IMR-90 (cell line): ENCODE measurements around the gene LHFPL6. TPM values are rescaled to one million over a fixed set of nuclear protein-coding genes. Genes with fewer than 3 reads are reported as not detected.

Experiments used
- ATAC-seq: fragments of 200-7000 bp; cut with Tn5 transposase; 2 replicates; pipeline ENCODE4 v1.9.1; 2020; ENCODE audit warnings: low read depth, mild to moderate bottlenecking, moderate library complexity
- BruUV-seq: library from RNA; stranded (reverse); fragments of 400-500 nt; replicated peaks from 2 replicates; lab custom pipeline; 2021; lab: Mats Ljungman, UMichigan
- CTCF ChIA-PET: fragments of 300-600 bp; formaldehyde crosslinking; extraction: SDS; loops from one replicate; lab custom pipeline; 2021; ENCODE audit warnings: antibody characterized with exemption; lab: Yijun Ruan, JAX
- POLR2A ChIA-PET: fragments of 300-600 bp; sonication (Branson Sonifier 250); formaldehyde crosslinking; loops from one replicate; lab custom pipeline; 2022; ENCODE audit warnings: antibody characterized with exemption; ENCODE audit not compliant: unreplicated experiment; lab: Charles Lee
- DNase-seq: peaks from one replicate; pipeline ENCODE4 v3.0.0; 2013
- H2AFZ ChIP-seq: replicated peaks from 2 replicates; pipeline ENCODE3; 2013; ENCODE audit warnings: low read length, mild to moderate bottlenecking; ENCODE audit not compliant: poor library complexity
- H2AK5ac ChIP-seq: 2 replicates; pipeline ENCODE4 v1.6.1; 2013; ENCODE audit warnings: low read depth, low read length, inconsistent platforms
- H2AK9ac ChIP-seq: replicated peaks from 2 replicates; pipeline ENCODE3; 2013; ENCODE audit warnings: mild to moderate bottlenecking, low read depth, low read length, moderate library complexity; ENCODE audit not compliant: poor library complexity
- H2BK120ac ChIP-seq: 2 replicates; pipeline ENCODE4 v1.6.1; 2013; ENCODE audit warnings: low read depth, low read length, inconsistent platforms
- H2BK15ac ChIP-seq: 3 replicates; pipeline ENCODE4 v1.6.1; 2013; ENCODE audit warnings: low read depth, low read length, inconsistent platforms
- H2BK20ac ChIP-seq: 2 replicates; pipeline ENCODE4 v1.6.1; 2013; ENCODE audit warnings: low read depth, mild to moderate bottlenecking, inconsistent platforms, low read length, moderate library complexity
- H2BK5ac ChIP-seq: 2 replicates; pipeline ENCODE4 v1.6.1; 2013; ENCODE audit warnings: mild to moderate bottlenecking, low read depth, low read length, inconsistent platforms; ENCODE audit not compliant: poor library complexity, severe bottlenecking
- H3K14ac ChIP-seq: replicated peaks from 2 replicates; pipeline ENCODE4 v1.6.1; 2013; ENCODE audit warnings: low read depth, low read length, inconsistent platforms
- H3K18ac ChIP-seq: 2 replicates; pipeline ENCODE4 v1.6.1; 2013; ENCODE audit warnings: low read depth, low read length, control low read depth
- H3K23ac ChIP-seq: 2 replicates; pipeline ENCODE4 v1.6.1; 2013; ENCODE audit warnings: low read depth, low read length, inconsistent platforms
- H3K27ac ChIP-seq: 2 replicates; pipeline ENCODE4 v1.5.1; 2013; ENCODE audit warnings: mild to moderate bottlenecking, control low read depth, low read length; ENCODE audit not compliant: insufficient read depth
- H3K27me3 ChIP-seq: 2 replicates; pipeline ENCODE4 v1.6.1; 2013; ENCODE audit warnings: low read length; ENCODE audit not compliant: control insufficient read depth, insufficient read depth
- H3K36me3 ChIP-seq: 2 replicates; pipeline ENCODE4 v1.6.1; 2013; ENCODE audit warnings: low read length, mixed read lengths; ENCODE audit not compliant: control insufficient read depth, insufficient read depth
- H3K4ac ChIP-seq: 2 replicates; pipeline ENCODE4 v1.6.1; 2013; ENCODE audit warnings: low read depth, low read length, inconsistent platforms
- H3K4me1 ChIP-seq: 2 replicates; pipeline ENCODE4 v1.6.1; 2013; ENCODE audit warnings: low read length, mixed read lengths; ENCODE audit not compliant: control insufficient read depth, insufficient read depth
- H3K4me2 ChIP-seq: 2 replicates; pipeline ENCODE4 v1.6.1; 2013; ENCODE audit warnings: low read depth, mild to moderate bottlenecking, control low read depth, low read length, moderate library complexity
- H3K4me3 ChIP-seq: 2 replicates; pipeline ENCODE4 v1.5.1; 2013; ENCODE audit warnings: low read depth, mild to moderate bottlenecking, control low read depth, low read length, moderate library complexity; ENCODE audit not compliant: insufficient read depth
- H3K56ac ChIP-seq: 2 replicates; pipeline ENCODE4 v1.6.1; 2013; ENCODE audit warnings: low read length, inconsistent platforms; ENCODE audit not compliant: insufficient read depth; ENCODE audit errors: extremely low read depth
- H3K79me1 ChIP-seq, 2 experiments: 2 replicates each; pipeline ENCODE4 v1.6.1; 2013; ENCODE audit warnings: low read length in 2 of 2, inconsistent platforms in 1 of 2, low read depth in 1 of 2
- H3K9ac ChIP-seq: 2 replicates; pipeline ENCODE4 v1.6.1; 2013; ENCODE audit warnings: low read depth, low read length, control low read depth
- H3K9me1 ChIP-seq: 2 replicates; pipeline ENCODE4 v1.6.1; 2013; ENCODE audit warnings: low read length, inconsistent platforms; ENCODE audit not compliant: insufficient read depth
- H3K9me3 ChIP-seq: 2 replicates; pipeline ENCODE4 v1.6.1; 2013; ENCODE audit warnings: low read length; ENCODE audit not compliant: control insufficient read depth, insufficient read depth
- H4K20me1 ChIP-seq: 2 replicates; pipeline ENCODE4 v1.6.1; 2013; ENCODE audit warnings: low read length, inconsistent platforms; ENCODE audit not compliant: insufficient read depth
- H4K5ac ChIP-seq: 2 replicates; pipeline ENCODE4 v1.6.1; 2013; ENCODE audit warnings: mild to moderate bottlenecking, low read depth, low read length, control low read depth
- H4K8ac ChIP-seq, 2 experiments: 2 replicates each; pipeline ENCODE4 v1.6.1; 2013; ENCODE audit warnings: low read depth in 2 of 2, low read length in 2 of 2, control low read depth in 1 of 2, inconsistent platforms in 1 of 2
- H4K91ac ChIP-seq: 2 replicates; pipeline ENCODE4 v1.6.1; 2013; ENCODE audit warnings: low read depth, low read length, inconsistent platforms; ENCODE audit not compliant: insufficient read depth
- FOS ChIP-seq: fragments of 150-350 bp; IDR thresholded peaks from 2 replicates; pipeline ENCODE4 v1.6.1; 2016; ENCODE audit warnings: low read depth, low read length
- POLR2A ChIP-seq: IDR thresholded peaks from 2 replicates; pipeline ENCODE4 v1.6.1; 2012; ENCODE audit warnings: mild to moderate bottlenecking, low read depth, low read length
- WGBS, 2 experiments: methylation state at CpG; one replicate each; pipeline versions ENCODE4 v1.1.5 to v1.1.7; 2013; ENCODE audit warnings: missing lambda C conversion rate in 2 of 2; ENCODE audit not compliant: insufficient read length in 1 of 2; ENCODE audit errors: extremely low coverage in 2 of 2; 5-methylcytosine and 5-hydroxymethylcytosine counted together
- dilution Hi-C: fragments of 300-500 bp; cut with HindIII; formaldehyde crosslinking; loops from one replicate; pipeline ENCODE4 v1.14.3; 2018; ENCODE audit warnings: low sequenced_read_pairs; ENCODE audit not compliant: unreplicated experiment
- in situ Hi-C: fragments of 300-500 bp; cut with MboI; formaldehyde crosslinking; loops from 3 replicates; pipeline ENCODE4 v1.14.3; 2019; ENCODE audit warnings: low sequenced_read_pairs, inconsistent platforms, mixed read lengths
- intact Hi-C: fragments of 100-400 bp; cut with micrococcal nuclease; formaldehyde crosslinking; loops from 2 replicates; pipeline ENCODE4 v1.10.0; 2022
- polyA plus RNA-seq, 3 experiments: library from polyadenylated mRNA; depleted of rRNA; stranded (reverse); fragments of >200 nt; gene quantifications; 2 replicates each; pipeline ENCODE4 v1.2.3, GENCODE V29; 2012; ENCODE audit warnings: low replicate concordance in 1 of 3
- total RNA-seq: library from RNA; depleted of rRNA; stranded (reverse); fragments of >200 nt; gene quantifications from 2 replicates; pipeline ENCODE4 v1.2.3, GENCODE V29; 2012

LHFPL6 gene
- total and polyA plus RNA-seq, 2 of the 4 experiments (the other 2 are of a cell fraction) = 24.7 to 36.1 TPM

DNA sequence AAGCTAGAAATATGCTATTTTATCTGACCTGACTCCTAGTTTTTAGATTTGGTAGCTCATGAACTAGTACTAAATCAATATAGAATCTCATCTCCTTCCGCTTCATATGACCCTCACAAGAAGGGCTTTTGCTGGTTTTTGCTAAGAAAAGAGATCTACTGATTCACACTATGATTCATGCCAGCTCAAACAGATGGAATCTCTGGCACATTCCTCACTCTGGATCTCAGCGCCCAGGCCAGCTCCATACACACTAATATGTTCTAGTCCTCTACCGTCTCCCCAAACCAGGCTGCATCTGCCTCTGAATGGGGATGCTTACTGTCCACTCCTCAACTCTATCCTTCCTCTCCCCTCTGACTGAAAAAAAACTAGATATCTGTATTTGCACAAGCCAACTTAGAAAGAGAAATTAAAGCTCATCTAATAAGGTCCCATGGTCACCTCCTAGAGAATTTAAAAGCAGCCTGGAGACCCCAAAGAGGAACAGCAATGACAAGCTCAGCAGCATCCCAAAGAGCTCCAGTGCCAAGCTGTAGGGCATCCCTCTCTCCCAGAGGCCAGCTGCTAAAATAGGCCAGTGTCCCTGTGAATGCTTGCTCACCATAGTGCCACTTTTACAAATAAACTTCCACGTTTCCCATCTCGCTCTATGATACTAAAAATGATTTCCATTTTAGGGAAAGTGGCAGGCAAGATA is 74.9 kb downstream of the LHFPL6 start:
- POLR2A ChIA-PET = interaction anchor here (0.7 kb wide), 1 partner anchor 70 kb away, joined by 3 read pairs; no protein-coding TSS in a partner anchor
- in situ Hi-C loops (no loop called here), dilution Hi-C loops (no loop called here), intact Hi-C loops (loop anchor here (1.0 to 5.0 kb wide), 3 partner anchors 37 to 75 kb away; partner anchors contain the start of gene LHFPL6)
- Histone ChIP-seq H2AFZ (no peak overlapping the region), H3K9me1 (peaks cover 14% of the 10 kb centered on the region), H4K20me1 (no peaks in the 10 kb centered on the region), H4K91ac (peak overlapping the region; percentile 92), H3K27ac (peak overlapping the region; percentile 93), H3K56ac (peak overlapping the region; percentile 84), H3K18ac (peak overlapping the region; percentile 88), H3K4me3 (no peak overlapping the region), H2AK5ac (peak overlapping the region; percentile 89), H3K4me1 (peaks cover 21% of the 10 kb centered on the region), H3K9ac (peak overlapping the region; percentile 50; the same call in 1 of the 2 replicates), H2BK120ac (peak overlapping the region; percentile 99), H3K9me3 (no peaks in the 10 kb centered on the region), H3K36me3 (no peaks in the 10 kb centered on the region), H3K4ac (peak overlapping the region; percentile 94), H3K23ac (peak overlapping the region; percentile 93), H3K79me1 (peaks cover 23 to 52% of the 10 kb centered on the region in 2 experiments), H2BK15ac (peak overlapping the region; percentile 81; the same call in 2 of the 3 replicates), H4K5ac (peak overlapping the region; percentile 69; the same call in 1 of the 2 replicates), H3K14ac (peak overlapping the region; percentile 94), H2BK5ac (peak overlapping the region; percentile 98), H2BK20ac (peak overlapping the region; percentile 97), H3K27me3 (no peaks in the 10 kb centered on the region), H4K8ac (peak overlapping the region; percentile 65 to 91), H3K4me2 (peak overlapping the region; percentile 76), H2AK9ac (no peak overlapping the region)
- no CpG with 5 or more reads among the region's 5 CpGs for WGBS, 2 experiments
- DNase-seq (peak; percentile 96), ATAC-seq (peak; percentile 96)
- CTCF ChIA-PET = interaction anchor here (0.6 to 1.4 kb wide), 6 partner anchors 11 to 191 kb away, joined by 3 to 5 read pairs (median 4); no protein-coding TSS in a partner anchor
- TF ChIP-seq FOS (peak; percentile 82), POLR2A (no peak)
- no TSS peak for BruUV-seq
